Left ventricle myocardium inferior (tissue), 1 donor: ENCODE data around the gene ZNF281. TPM values are rescaled to one million over a fixed set of nuclear protein-coding genes. Genes with fewer than 3 reads are reported as not detected.

Experiments used
- DNase-seq: peaks from one replicate; pipeline ENCODE4 v3.0.0-alpha.2; 2020
- H3K27ac ChIP-seq: fragments of 200-600 bp; replicated peaks from 2 replicates; pipeline ENCODE4 v1.8.0; 2021
- H3K27me3 ChIP-seq: fragments of 200-600 bp; 2 replicates; pipeline ENCODE4 v1.8.0; 2021; ENCODE audit warnings: low read depth
- H3K36me3 ChIP-seq: fragments of 200-600 bp; 2 replicates; pipeline ENCODE4 v1.8.0; 2021
- H3K4me1 ChIP-seq: fragments of 200-600 bp; 2 replicates; pipeline ENCODE4 v1.8.0; 2021
- H3K4me3 ChIP-seq: fragments of 200-600 bp; 2 replicates; pipeline ENCODE4 v1.8.0; 2021; ENCODE audit warnings: mild to moderate bottlenecking, moderate library complexity
- H3K9me3 ChIP-seq: fragments of 200-600 bp; replicated peaks from 2 replicates; pipeline ENCODE4 v1.8.0; 2021
- CTCF ChIP-seq: fragments of 200-600 bp; IDR thresholded peaks from 2 replicates; pipeline ENCODE4 v1.8.0; 2021; ENCODE audit warnings: antibody characterized with exemption, mild to moderate bottlenecking, borderline replicate concordance
- intact Hi-C: fragments of 100-400 bp; cut with micrococcal nuclease; formaldehyde crosslinking; loops from one replicate; pipeline ENCODE4 v1.11.0; 2022
- total RNA-seq: library from RNA; stranded (reverse); fragmentation: NEBNext Ultra II Directional; extraction: Animal tissue kit (Norgen Biotek cat#: 25700); gene quantifications from one replicate; pipeline ENCODE4 v1.2.1, GENCODE V29; 2021
- donor health status: DM: no; HTN: yes; CAD: no; lungs with severe emphysema.

The ZNF281 gene
- total RNA-seq, 1 donor from 2014 or later: 8.3 TPM

DNA sequence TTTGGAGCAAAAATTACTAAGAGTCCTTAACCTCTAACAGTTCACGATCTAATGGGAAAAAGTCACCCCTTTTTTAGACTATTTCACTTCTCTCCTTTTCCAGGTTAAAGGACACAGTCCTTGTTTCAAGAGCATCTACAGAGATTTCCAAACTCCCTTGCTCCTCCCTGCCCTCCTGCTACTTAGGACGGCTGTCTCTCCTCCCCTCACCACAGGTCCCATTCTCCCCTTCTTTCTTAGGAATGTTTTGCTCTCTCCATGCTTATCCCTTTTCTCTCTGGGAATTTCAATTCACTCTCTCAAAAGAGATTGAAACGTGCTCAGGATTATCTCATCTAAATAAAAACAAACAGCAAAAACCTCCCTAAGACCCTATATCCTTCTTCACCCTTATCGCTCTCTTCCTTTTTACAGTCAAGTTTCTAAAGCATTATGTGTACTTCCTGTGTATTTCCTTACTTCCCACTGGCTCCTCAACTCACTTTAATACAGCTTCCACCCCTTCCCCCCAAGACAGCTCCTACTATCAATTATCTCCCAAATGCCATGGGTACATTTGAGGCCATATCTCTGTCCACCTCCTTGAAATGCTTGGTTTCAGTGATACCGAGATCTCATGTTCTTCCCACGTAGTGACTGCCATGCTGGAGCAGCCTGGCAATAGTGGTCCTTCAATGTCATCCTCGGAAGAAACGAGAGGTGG lies 43.2 kb upstream of the ZNF281 start:
- no peaks in the 10 kb centered on the region for H3K9me3 ChIP-seq
- DNase-seq: no peak
- no peaks in the 10 kb centered on the region for H3K4me1 ChIP-seq
- intact Hi-C loops: no loop called here
- TF ChIP-seq CTCF: no peak
- no peaks in the 10 kb centered on the region for H3K36me3 ChIP-seq
- no peaks in the 10 kb centered on the region for H3K27me3 ChIP-seq
- H3K4me3 ChIP-seq: no peak overlapping the region
- H3K27ac ChIP-seq: no peak overlapping the region

GRCh38 chr1:200448034-200448762 lies 38.4 kb upstream of the ZNF281 start:
- Histone ChIP-seq H3K36me3 (no peaks in the 10 kb centered on the region), H3K9me3 (no peaks in the 10 kb centered on the region), H3K4me3 (no peak overlapping the region), H3K27me3 (no peaks in the 10 kb centered on the region), H3K27ac (no peak overlapping the region), H3K4me1 (no peaks in the 10 kb centered on the region)
- intact Hi-C loops: no loop called here
- DNase-seq: no peak
- no peak for TF ChIP-seq CTCF

GRCh38 chr1:200445213-200445612 lies 35.4 kb upstream of the ZNF281 start:
- H3K9me3 ChIP-seq: no peaks in the 10 kb centered on the region
- H3K4me3 ChIP-seq: no peak overlapping the region
- H3K27me3 ChIP-seq: no peaks in the 10 kb centered on the region
- intact Hi-C loops: no loop called here
- DNase-seq: no peak
- no peaks in the 10 kb centered on the region for H3K36me3 ChIP-seq
- H3K27ac ChIP-seq: no peak overlapping the region
- H3K4me1 ChIP-seq: no peaks in the 10 kb centered on the region
- TF ChIP-seq CTCF: no peak

DNA sequence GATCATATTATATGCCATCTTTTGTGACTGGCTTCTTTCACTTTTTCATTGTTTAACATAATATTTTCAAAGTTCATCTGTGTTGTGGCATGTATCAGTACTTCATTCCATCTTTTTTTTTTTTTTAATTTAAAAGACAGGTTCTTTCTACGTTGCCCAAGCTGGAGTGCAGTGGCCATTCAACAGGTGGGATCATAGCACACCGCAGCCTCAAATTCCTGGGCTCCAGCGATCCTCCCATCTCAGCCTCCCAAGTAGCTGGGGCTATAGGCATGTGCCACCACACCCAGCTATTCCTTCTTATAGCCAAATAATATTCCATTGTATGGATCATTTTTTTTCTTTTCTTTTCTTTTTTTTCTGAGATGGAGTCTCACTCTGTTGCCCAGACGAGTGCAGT lies 34.6 kb upstream of the ZNF281 start:
- no peak for TF ChIP-seq CTCF
- Histone ChIP-seq H3K4me3 (no peak overlapping the region), H3K27me3 (no peaks in the 10 kb centered on the region), H3K27ac (no peak overlapping the region), H3K36me3 (no peaks in the 10 kb centered on the region), H3K4me1 (no peaks in the 10 kb centered on the region), H3K9me3 (no peaks in the 10 kb centered on the region)
- no peak for DNase-seq
- intact Hi-C loops: no loop called here

- no peak for TF ChIP-seq CTCF
- no peak for DNase-seq
- Histone ChIP-seq H3K27me3 (no peaks in the 10 kb centered on the region), H3K4me3 (no peak overlapping the region), H3K27ac (no peak overlapping the region), H3K36me3 (no peaks in the 10 kb centered on the region), H3K9me3 (no peaks in the 10 kb centered on the region), H3K4me1 (no peaks in the 10 kb centered on the region)
- intact Hi-C loops: no loop called here
Measured at GRCh38 chr1:200443860-200444259, 34.0 kb upstream of the ZNF281 start.
